Measurements from ENCODE around the gene RERG. TPM values are rescaled to one million over a fixed set of nuclear protein-coding genes. Genes with fewer than 3 reads are reported as not detected.
A peak's percentile ranks its signal among the peaks of the same experiment; 100 is the strongest.

Gene RERG
- total RNA-seq, 1 donor from 2014 or later, result 21.9 TPM

- DNase-seq (ENCODE audit: low spot score) (no peak), ATAC-seq (peak; percentile 51)
- intact Hi-C loops (cut with DNase I), result no loop called here
These were observed 24.3 kb downstream of the RERG start for GRCh38 chr12:15196678-15197505.

- intact Hi-C loops (cut with DNase I), result no loop called here
- no peak for ATAC-seq
- DNase-seq (ENCODE audit: low spot score), result no peak
These were observed 25.0 kb downstream of the RERG start for GRCh38 chr12:15196221-15196620.

GRCh38 chr12:15194456-15195368 lies 26.5 kb downstream of the RERG start:
- DNase-seq (ENCODE audit: low spot score), result no peak
- no peak for ATAC-seq
- intact Hi-C loops (cut with DNase I), result no loop called here

- DNase-seq (ENCODE audit: low spot score), result no peak
- no peak for ATAC-seq
These were observed 27.3 kb downstream of the RERG start for GRCh38 chr12:15193946-15194345.

GRCh38 chr12:15192720-15193119 lies 28.5 kb downstream of the RERG start:
- intact Hi-C loops (cut with DNase I), result no loop called here
- ATAC-seq, result no peak
- DNase-seq (ENCODE audit: low spot score), result no peak

More at GRCh38 chr12:15193946-15194345, 27.3 kb downstream of the RERG start:
- intact Hi-C loops (cut with DNase I), result no loop called here

GRCh38 chr12:15188127-15188526 lies 33.1 kb downstream of the RERG start:
- DNase-seq (ENCODE audit: low spot score), result no peak
- ATAC-seq, result no peak
- intact Hi-C loops (cut with DNase I), result no loop called here

- intact Hi-C loops (cut with DNase I), result no loop called here
- ATAC-seq, result no peak
- no peak for DNase-seq (ENCODE audit: low spot score)
These were observed 34.6 kb downstream of the RERG start for GRCh38 chr12:15186597-15186996.

GRCh38 chr12:15184484-15184883 lies 36.7 kb downstream of the RERG start:
- ATAC-seq, result no peak
- no peak for DNase-seq (ENCODE audit: low spot score)
- intact Hi-C loops (cut with DNase I), result no loop called here

GRCh38 chr12:15183821-15184220 lies 37.4 kb downstream of the RERG start:
- DNase-seq (ENCODE audit: low spot score) (no peak), ATAC-seq (no peak)
- intact Hi-C loops (cut with DNase I), result no loop called here

- DNase-seq (ENCODE audit: low spot score) (no peak), ATAC-seq (peak; percentile 58)
- intact Hi-C loops (cut with DNase I), result no loop called here
These were observed 40.1 kb downstream of the RERG start for GRCh38 chr12:15181017-15181683.

GRCh38 chr12:15180325-15180724 lies 40.9 kb downstream of the RERG start:
- intact Hi-C loops (cut with DNase I), result no loop called here
- peak; percentile 34 for ATAC-seq
- DNase-seq (ENCODE audit: low spot score), result no peak

- intact Hi-C loops (cut with DNase I), result no loop called here
- ATAC-seq, result peak; percentile 61
- no peak for DNase-seq (ENCODE audit: low spot score)
These were observed 41.5 kb downstream of the RERG start for GRCh38 chr12:15179672-15180071.

GRCh38 chr12:15173142-15173541 lies 48.1 kb downstream of the RERG start:
- intact Hi-C loops (cut with DNase I), result no loop called here
- DNase-seq (ENCODE audit: low spot score), result no peak
- ATAC-seq, result no peak

GRCh38 chr12:15172060-15172822 lies 49.0 kb downstream of the RERG start:
- intact Hi-C loops (cut with DNase I), result no loop called here
- no peak for DNase-seq (ENCODE audit: low spot score)
- ATAC-seq, result no peak

GRCh38 chr12:15171012-15171655 lies 50.1 kb downstream of the RERG start:
- DNase-seq (ENCODE audit: low spot score) (no peak), ATAC-seq (no peak)
- intact Hi-C loops (cut with DNase I), result no loop called here

GRCh38 chr12:15168026-15168678 lies 53.1 kb downstream of the RERG start:
- ATAC-seq, result no peak
- intact Hi-C loops (cut with DNase I), result no loop called here
- DNase-seq (ENCODE audit: low spot score), result no peak

- ATAC-seq, result peak; percentile 66
- intact Hi-C loops (cut with DNase I), result no loop called here
- no peak for DNase-seq (ENCODE audit: low spot score)
These were observed 56.1 kb downstream of the RERG start for GRCh38 chr12:15165012-15165659.

Data from sciatic nerve (tissue), 2 donors.